ENCODE measurements around the gene UNG. TPM values are rescaled to one million over a fixed set of nuclear protein-coding genes. Genes with fewer than 3 reads are reported as not detected.
A peak's percentile ranks its signal among the peaks of the same experiment; 100 is the strongest.

UNG gene
- total and polyA plus RNA-seq, 11 donors, result 14.5 to 37.8 (median 25.3) TPM

DNA sequence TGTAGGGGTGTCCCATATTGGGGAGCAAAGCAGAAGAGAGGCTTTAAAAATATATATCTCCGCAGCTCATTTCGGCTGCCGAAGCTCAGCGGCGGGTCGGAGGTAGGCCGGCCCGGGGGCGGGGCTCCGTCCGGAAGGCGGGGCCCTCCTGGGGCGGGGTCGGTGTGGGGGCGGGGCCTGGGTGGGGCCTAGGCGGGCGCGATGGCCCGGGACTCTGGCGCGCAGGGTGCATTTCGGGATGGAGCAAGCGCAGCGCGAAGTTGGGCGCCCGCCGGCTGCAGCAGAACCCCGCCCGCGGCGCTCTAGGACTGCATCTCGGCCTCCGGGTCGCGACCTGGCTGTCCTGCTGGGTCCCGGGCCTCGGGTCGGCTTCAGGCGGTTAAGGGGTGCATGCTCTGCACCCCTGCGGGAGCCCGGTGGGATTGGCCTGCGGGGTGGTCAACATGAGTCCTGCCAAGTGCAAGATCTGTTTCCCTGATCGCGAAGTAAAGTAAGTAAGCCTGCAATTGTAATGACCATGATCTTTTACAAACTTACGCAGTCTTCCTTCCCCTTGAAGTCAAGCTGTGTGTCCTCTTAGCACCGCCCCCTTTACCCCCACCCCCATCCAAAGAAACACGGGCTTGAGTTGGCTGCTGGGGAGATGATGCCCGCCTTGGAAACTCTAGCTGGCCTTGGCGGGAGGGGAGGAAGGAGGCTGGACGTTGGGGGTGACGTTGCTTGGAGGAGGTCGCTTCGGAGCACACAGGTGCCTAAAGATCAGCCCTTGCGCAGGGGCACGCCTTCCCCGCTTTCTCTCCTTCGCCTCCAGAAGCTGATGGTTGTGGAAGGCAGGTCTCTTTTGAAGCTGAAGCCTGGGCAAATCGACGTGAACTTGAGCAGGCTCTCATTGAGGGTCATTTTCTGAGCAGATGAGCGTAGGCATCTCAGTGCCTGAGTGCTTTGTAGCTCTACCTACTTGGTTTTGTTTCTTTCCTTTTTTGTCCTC, 57.3 kb downstream of the UNG start:
- Histone ChIP-seq H3K27ac (peak overlapping the region; percentile 67 to 93 (median 80)), H3K9me3 (no peaks in the 10 kb centered on the region), H3K36me3 (no peaks in the 10 kb centered on the region), H3K4me1 (peaks cover 5 to 66% (median 46%) of the 10 kb centered on the region in 12 donors), H3K27me3 (no peaks in the 10 kb centered on the region), H3K4me3 (peak overlapping the region; percentile 28 to 82 (median 68))
- DNase-seq, result peak; percentile 86 to 92 (median 90)
- peak; percentile 89 to 97 (median 94) for ATAC-seq
- peak in 1 of 2 donors; percentile 52 for TF ChIP-seq POLR2A (IDR thresholded peaks at IDR 0.05)
- TF ChIP-seq, protein P1, sequence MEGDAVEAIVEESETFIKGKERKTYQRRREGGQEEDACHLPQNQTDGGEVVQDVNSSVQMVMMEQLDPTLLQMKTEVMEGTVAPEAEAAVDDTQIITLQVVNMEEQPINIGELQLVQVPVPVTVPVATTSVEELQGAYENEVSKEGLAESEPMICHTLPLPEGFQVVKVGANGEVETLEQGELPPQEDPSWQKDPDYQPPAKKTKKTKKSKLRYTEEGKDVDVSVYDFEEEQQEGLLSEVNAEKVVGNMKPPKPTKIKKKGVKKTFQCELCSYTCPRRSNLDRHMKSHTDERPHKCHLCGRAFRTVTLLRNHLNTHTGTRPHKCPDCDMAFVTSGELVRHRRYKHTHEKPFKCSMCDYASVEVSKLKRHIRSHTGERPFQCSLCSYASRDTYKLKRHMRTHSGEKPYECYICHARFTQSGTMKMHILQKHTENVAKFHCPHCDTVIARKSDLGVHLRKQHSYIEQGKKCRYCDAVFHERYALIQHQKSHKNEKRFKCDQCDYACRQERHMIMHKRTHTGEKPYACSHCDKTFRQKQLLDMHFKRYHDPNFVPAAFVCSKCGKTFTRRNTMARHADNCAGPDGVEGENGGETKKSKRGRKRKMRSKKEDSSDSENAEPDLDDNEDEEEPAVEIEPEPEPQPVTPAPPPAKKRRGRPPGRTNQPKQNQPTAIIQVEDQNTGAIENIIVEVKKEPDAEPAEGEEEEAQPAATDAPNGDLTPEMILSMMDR (IDR thresholded peaks at IDR 0.05), result peak in 1 of 12 donors; percentile 14
- intact Hi-C loops (cut with DNase I), result loop anchor here in 7 of 10 donors (2.0 to 5.0 kb wide), 3 partner anchors 38 to 44 kb away; partner anchors contain the start of gene ACACB (in 1 of the 7)
- 2 to 6% (median 2%) methylated on average over 26 to 61 of the region's 61 CpGs for WGBS, 4 donors

DNA sequence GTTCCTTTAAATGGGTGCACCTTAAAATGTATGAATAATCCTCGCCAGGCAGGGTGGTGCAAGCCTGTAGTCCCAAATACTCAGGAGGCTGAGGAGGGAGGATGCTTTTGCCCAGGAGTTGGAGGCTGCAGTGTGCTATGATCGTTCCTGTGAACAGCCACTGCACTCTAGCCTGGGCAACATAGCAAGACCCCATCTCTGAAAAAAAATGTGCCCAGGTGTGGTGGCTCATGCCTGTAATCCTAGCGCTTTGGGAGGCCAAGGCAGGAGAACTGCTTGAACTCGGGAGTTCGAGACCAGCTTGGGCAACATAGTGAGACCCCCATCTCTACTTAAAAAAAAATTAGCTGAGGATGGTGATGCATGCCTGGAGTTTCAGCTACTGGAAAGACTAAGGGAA, 58.6 kb downstream of the UNG start:
- 93 to 97% (median 96%) methylated on average over 5 of the region's 5 CpGs for whole genome bisulfite sequencing, 4 donors
- H3K27me3 ChIP-seq, result no peaks in the 10 kb centered on the region
- peak overlapping the region in 3 of 12 donors; percentile 67 to 78 (median 69) for H3K4me3 ChIP-seq
- TF ChIP-seq, protein P1 (IDR thresholded peaks at IDR 0.05), result no peak
- no peak for TF ChIP-seq POLR2A (IDR thresholded peaks at IDR 0.05)
- H3K36me3 ChIP-seq, result no peaks in the 10 kb centered on the region
- DNase-seq (no peak), ATAC-seq (no peak)
- no peaks in the 10 kb centered on the region for H3K9me3 ChIP-seq
- H3K27ac ChIP-seq, result peak overlapping the region in 1 of 12 donors; percentile 93
- intact Hi-C loops (cut with DNase I), result loop anchor here in 3 of 10 donors (5.0 kb wide), 1 partner anchor 44 kb away; no protein-coding TSS in a partner anchor
- H3K4me1 ChIP-seq, result peaks cover 10 to 75% (median 58%) of the 10 kb centered on the region in 12 donors

DNA sequence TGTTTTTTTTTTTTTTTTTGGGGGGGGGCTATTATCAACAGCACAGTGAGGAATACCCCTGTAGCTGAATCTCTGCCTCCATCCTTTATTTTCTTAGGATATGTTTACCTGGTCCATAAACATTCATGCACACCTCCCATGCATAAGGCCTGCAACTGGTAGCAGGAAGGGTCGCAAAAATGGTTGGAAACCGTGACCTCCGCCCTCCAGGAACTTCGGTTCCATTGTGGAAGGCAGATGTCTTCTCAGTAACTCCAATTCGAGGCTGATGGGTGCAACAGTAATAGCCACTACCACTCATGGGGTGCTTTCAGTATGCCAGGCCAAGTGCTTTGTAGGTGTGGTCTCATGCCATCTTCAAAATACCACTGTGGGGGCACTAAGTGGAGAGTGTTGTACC, 59.2 kb downstream of the UNG start:
- TF ChIP-seq, protein P1 (IDR thresholded peaks at IDR 0.05), result no peak
- no peak for TF ChIP-seq POLR2A (IDR thresholded peaks at IDR 0.05)
- H3K27me3 ChIP-seq, result no peaks in the 10 kb centered on the region
- 88 to 92% (median 92%) methylated on average over 5 of the region's 5 CpGs for WGBS, 4 donors
- peak overlapping the region in 3 of 12 donors; percentile 84 to 93 (median 90) for H3K27ac ChIP-seq
- ATAC-seq (no peak), DNase-seq (no peak)
- no peaks in the 10 kb centered on the region for H3K9me3 ChIP-seq
- intact Hi-C loops (cut with DNase I), result loop anchor here in 3 of 10 donors (5.0 kb wide), 1 partner anchor 44 kb away; no protein-coding TSS in a partner anchor
- H3K36me3 ChIP-seq, result no peaks in the 10 kb centered on the region
- H3K4me1 ChIP-seq, result peaks cover 12 to 81% (median 62%) of the 10 kb centered on the region in 12 donors
- no peak overlapping the region for H3K4me3 ChIP-seq

DNA sequence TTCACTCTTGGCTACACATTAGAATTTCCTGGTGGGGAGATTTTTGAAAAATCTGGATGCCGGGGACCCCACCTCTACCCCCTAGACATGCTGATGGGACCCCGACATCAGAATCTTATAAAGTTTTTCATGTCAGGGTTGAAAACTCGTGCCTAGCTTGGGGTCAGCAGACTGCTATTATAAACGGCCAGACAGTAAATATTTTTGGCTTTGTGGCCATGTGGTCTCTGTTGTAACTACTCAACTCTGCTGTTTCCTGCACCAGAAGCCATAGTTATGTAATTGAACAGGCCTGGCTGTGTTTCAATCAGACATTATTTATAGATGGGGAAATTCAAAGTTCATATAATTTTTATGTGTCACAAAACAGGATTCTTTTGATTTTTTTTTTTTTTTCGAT, 60.6 kb downstream of the UNG start:
- DNase-seq (no peak), ATAC-seq (no peak)
- Histone ChIP-seq H3K4me3 (no peak overlapping the region), H3K27ac (peak overlapping the region; percentile 24 to 93 (median 84)), H3K36me3 (no peaks in the 10 kb centered on the region), H3K4me1 (peaks cover 12 to 92% (median 69%) of the 10 kb centered on the region in 12 donors), H3K27me3 (no peaks in the 10 kb centered on the region), H3K9me3 (no peaks in the 10 kb centered on the region)
- TF ChIP-seq POLR2A (IDR thresholded peaks at IDR 0.05), result no peak
- TF ChIP-seq, protein P1 (IDR thresholded peaks at IDR 0.05), result no peak
- WGBS, 4 donors, result 20 to 36% (median 24%) methylated on average over 5 of the region's 5 CpGs
- intact Hi-C loops (cut with DNase I), result loop anchor here in 4 of 10 donors (2.0 to 5.0 kb wide), 2 partner anchors 41 to 46 kb away; partner anchors contain the start of gene ACACB (in 1 of the 4)

All from heart left ventricle (tissue), 16 donors.